Measurements from ENCODE around the gene PTPN18. TPM values are rescaled to one million over a fixed set of nuclear protein-coding genes. Genes with fewer than 3 reads are reported as not detected.

Gene PTPN18
- total RNA-seq, 1 experiment from 2014 or later: 16.3 TPM

DNA sequence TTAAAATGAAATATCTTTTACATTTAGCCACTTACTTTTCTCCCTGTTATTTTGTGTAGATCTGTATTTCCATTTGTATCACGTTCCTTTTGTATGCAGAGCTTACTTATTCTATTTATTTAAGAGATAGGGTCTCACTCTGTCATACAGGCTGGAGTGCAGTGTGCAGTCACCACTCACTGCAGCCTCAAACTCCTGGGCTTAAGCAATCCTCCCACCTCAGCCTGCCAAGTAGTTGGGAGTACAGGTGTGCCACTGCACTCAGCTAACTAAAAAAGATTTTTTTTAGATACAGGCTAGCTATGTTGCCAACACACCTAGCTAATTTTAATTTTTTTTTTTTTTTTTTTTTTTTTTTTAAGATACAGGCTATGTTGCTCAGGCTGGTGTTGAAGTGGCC is 10.9 kb downstream of the PTPN18 start:
- Histone ChIP-seq H3K4me2 (ENCODE audit: insufficient read depth, insufficient read length, low read length) (no peak overlapping the region), H3K4me1 (ENCODE audit: insufficient read depth, low read length) (no peaks in the 10 kb centered on the region; the same call in 1 of the 2 replicates), H3K79me2 (ENCODE audit: insufficient read depth, low read length) (no peaks in the 10 kb centered on the region), H3K23me2 (ENCODE audit: insufficient read length, low read depth, low read length, poor library complexity, severe bottlenecking) (peaks cover under 1% of the 10 kb centered on the region), H3K4ac (ENCODE audit: low read depth, low read length) (no peak overlapping the region), H3K79me1 (ENCODE audit: insufficient read depth, low read depth, low read length, poor library complexity, severe bottlenecking) (no peaks in the 10 kb centered on the region), H2BK12ac (ENCODE audit: insufficient read length, low read depth, low read length) (no peak overlapping the region), H4K20me1 (ENCODE audit: control insufficient read depth, insufficient read depth, insufficient read length) (no peaks in the 10 kb centered on the region), H2BK5ac (ENCODE audit: insufficient read length, low read length) (no peak overlapping the region), H4K5ac (ENCODE audit: insufficient read length, low read depth, low read length) (no peak overlapping the region), H2AK5ac (ENCODE audit: insufficient read length, low read length) (no peak overlapping the region), H3K9ac (ENCODE audit: extremely low read depth, insufficient read length, low read length) (no peak overlapping the region), H3K14ac (ENCODE audit: insufficient read depth, low read length) (no peak overlapping the region), H3K27me3 (ENCODE audit: insufficient read depth, low read length) (no peaks in the 10 kb centered on the region), H4K8ac (replicated peaks; ENCODE audit: insufficient read length, low read depth, low read length) (no peak overlapping the region), H2BK120ac (ENCODE audit: low read depth, low read length, poor library complexity, severe bottlenecking) (no peak overlapping the region), H3K27ac (ENCODE audit: insufficient read length, low read depth, low read length) (no peak overlapping the region), H2BK20ac (ENCODE audit: low read depth, low read length, poor library complexity, severe bottlenecking) (no peak overlapping the region), H3K56ac (ENCODE audit: insufficient read length, low read depth, low read length) (no peak overlapping the region), H2BK15ac (ENCODE audit: low read depth, low read length) (no peak overlapping the region), H3K9me3 (ENCODE audit: control insufficient read depth, low read depth, low read length) (no peaks in the 10 kb centered on the region), H4K91ac (ENCODE audit: insufficient read length, low read depth, low read length) (no peak overlapping the region), H3K23ac (ENCODE audit: insufficient read length, low read depth, low read length) (no peak overlapping the region), H2AFZ (ENCODE audit: low read length) (no peak overlapping the region), H3K18ac (ENCODE audit: insufficient read length, low read depth, low read length) (no peak overlapping the region), H3T11ph (ENCODE audit: low read length) (no peak overlapping the region)
- H3K27me3 Mint-ChIP-seq (ENCODE audit: low read depth): peaks cover 9% of the 10 kb centered on the region; the same call in 1 of the 2 replicates
- no CpG with 5 or more reads among the region's 1 CpG for WGBS (ENCODE audit: extremely low coverage, insufficient read length, low lambda C conversion rate)
- no peak overlapping the region for H3K27ac Mint-ChIP-seq
- no peak for DNase-seq
- no peak overlapping the region for H3K4me3 Mint-ChIP-seq
- H3K4me1 Mint-ChIP-seq: peaks cover 20 to 21% of the 10 kb centered on the region in 2 experiments
- no peaks in the 10 kb centered on the region; a peak in 2 of 5 replicates for H3K9me3 Mint-ChIP-seq
- TF ChIP-seq, protein P1, sequence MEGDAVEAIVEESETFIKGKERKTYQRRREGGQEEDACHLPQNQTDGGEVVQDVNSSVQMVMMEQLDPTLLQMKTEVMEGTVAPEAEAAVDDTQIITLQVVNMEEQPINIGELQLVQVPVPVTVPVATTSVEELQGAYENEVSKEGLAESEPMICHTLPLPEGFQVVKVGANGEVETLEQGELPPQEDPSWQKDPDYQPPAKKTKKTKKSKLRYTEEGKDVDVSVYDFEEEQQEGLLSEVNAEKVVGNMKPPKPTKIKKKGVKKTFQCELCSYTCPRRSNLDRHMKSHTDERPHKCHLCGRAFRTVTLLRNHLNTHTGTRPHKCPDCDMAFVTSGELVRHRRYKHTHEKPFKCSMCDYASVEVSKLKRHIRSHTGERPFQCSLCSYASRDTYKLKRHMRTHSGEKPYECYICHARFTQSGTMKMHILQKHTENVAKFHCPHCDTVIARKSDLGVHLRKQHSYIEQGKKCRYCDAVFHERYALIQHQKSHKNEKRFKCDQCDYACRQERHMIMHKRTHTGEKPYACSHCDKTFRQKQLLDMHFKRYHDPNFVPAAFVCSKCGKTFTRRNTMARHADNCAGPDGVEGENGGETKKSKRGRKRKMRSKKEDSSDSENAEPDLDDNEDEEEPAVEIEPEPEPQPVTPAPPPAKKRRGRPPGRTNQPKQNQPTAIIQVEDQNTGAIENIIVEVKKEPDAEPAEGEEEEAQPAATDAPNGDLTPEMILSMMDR (conservative IDR thresholded peaks at IDR 0.05): no peak
- peaks cover 7 to 17% (median 8%) of the 10 kb centered on the region in 3 experiments for H3K36me3 Mint-ChIP-seq (ENCODE audit: insufficient read depth in 1 of 3, low read depth in 3 of 3)
